SH-SY5Y (cell line): ENCODE data around the gene SP6.

Source experiments
- GATA2 ChIP-seq: IDR thresholded peaks from 2 replicates; pipeline ENCODE4 v1.6.1; 2011; ENCODE audit warnings: mild to moderate bottlenecking, low read depth, low read length
- GATA3 ChIP-seq: IDR thresholded peaks from 2 replicates; pipeline ENCODE4 v1.6.1; 2011; ENCODE audit warnings: low read depth, mild to moderate bottlenecking, low read length, moderate library complexity

- TF ChIP-seq GATA2 = no peak
- no peak for TF ChIP-seq GATA3
These were observed 50.3 kb downstream of the SP6 start for GRCh38 chr17:47800686-47801085.
